Measurements from ENCODE around the gene LRRC19. TPM values are rescaled to one million over a fixed set of nuclear protein-coding genes. Genes with fewer than 3 reads are reported as not detected.

The LRRC19 gene
- total RNA-seq, 2 experiments from 2014 or later: not detected

DNA sequence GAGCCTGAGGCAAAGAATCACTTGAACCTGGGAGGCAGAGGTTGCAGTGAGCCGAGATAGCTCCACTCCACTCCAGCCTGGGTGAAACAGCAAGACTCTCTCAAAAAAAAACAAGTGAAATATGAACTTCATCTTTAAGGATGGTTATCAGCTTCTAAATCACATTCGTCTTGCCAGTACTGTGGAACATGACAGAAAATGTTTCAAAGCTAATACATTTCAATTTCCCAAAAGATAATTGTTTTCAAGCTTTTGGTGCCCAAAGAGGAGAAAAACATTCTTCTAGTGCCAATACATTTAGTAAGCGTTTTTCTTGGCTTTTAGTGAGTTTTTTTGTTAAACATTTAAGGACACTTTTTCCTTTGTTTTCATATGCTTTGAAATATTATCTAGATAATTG, 53.7 kb downstream of the LRRC19 start:
- ChIA-PET POLR2A (interaction anchor here (0.6 kb wide), 1 partner anchor 412 kb away, joined by 8 read pairs; no protein-coding TSS in a partner anchor), CTCF (interaction anchor here (1.5 kb wide), 1 partner anchor 24 kb away, joined by 3 read pairs; no protein-coding TSS in a partner anchor)
- Mint-ChIP-seq H3K27ac (no peak overlapping the region), H3K9me3 (no peaks in the 10 kb centered on the region), H3K4me3 (no peak overlapping the region), H3K27me3 (no peaks in the 10 kb centered on the region), H3K4me1 (peaks cover 36% of the 10 kb centered on the region), H3K36me3 (ENCODE audit: low read depth) (no peaks in the 10 kb centered on the region)
- no peak for DNase-seq

DNA sequence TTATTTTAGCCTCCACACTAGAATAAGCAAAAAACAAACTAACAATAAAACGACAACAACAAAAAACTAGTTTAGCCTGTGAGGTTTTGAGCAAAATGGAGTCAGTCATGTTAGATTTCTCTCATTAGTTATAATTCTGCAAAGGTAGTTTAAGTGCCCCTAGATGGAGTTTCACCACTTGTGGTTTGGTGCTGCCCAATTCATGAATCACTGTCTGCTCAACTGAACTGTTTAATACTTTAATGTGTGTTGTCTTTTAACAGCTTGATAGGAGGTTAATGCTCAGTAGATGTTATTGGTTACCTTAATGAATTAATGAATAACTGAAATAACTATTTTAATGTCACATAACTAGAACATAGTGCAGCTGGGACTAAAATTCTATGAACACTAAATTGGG, 55.0 kb downstream of the LRRC19 start:
- DNase-seq: no peak
- Mint-ChIP-seq H3K9me3 (no peaks in the 10 kb centered on the region), H3K4me3 (no peak overlapping the region), H3K36me3 (ENCODE audit: low read depth) (peaks cover 4% of the 10 kb centered on the region), H3K27me3 (no peaks in the 10 kb centered on the region), H3K27ac (no peak overlapping the region), H3K4me1 (peaks cover 33% of the 10 kb centered on the region)
- POLR2A ChIA-PET: no interaction called here
- CTCF ChIA-PET: no interaction called here

DNA sequence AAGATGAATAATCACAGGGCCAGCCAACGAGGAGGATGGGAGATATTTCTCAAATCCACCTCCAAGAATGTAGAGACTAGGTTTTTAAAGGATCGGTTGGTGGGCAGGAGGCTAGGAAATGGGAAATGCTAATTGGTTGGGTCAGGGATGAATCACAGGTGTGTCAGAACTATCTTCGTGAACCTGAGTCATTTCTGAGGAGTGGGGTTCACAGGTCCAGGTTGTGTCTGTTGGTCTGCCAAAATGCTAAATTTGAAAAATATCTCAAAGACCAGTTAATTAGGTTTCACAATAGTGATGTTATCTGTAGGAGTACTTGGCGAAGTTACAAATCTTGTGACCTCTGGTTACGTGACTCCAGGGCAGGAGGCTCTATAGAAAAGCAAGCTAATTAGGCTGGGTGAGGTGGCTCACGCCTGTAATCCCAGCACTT, 55.8 kb downstream of the LRRC19 start:
- CTCF ChIA-PET: interaction anchor here (0.9 kb wide), 1 partner anchor 14 kb away, joined by 3 read pairs; no protein-coding TSS in a partner anchor
- H3K27ac Mint-ChIP-seq: no peak overlapping the region
- no peak overlapping the region for H3K4me3 Mint-ChIP-seq
- H3K27me3 Mint-ChIP-seq: no peaks in the 10 kb centered on the region
- DNase-seq: no peak
- H3K9me3 Mint-ChIP-seq: no peaks in the 10 kb centered on the region
- POLR2A ChIA-PET: no interaction called here
- H3K36me3 Mint-ChIP-seq (ENCODE audit: low read depth): peaks cover 8% of the 10 kb centered on the region
- peaks cover 33% of the 10 kb centered on the region for H3K4me1 Mint-ChIP-seq

DNA sequence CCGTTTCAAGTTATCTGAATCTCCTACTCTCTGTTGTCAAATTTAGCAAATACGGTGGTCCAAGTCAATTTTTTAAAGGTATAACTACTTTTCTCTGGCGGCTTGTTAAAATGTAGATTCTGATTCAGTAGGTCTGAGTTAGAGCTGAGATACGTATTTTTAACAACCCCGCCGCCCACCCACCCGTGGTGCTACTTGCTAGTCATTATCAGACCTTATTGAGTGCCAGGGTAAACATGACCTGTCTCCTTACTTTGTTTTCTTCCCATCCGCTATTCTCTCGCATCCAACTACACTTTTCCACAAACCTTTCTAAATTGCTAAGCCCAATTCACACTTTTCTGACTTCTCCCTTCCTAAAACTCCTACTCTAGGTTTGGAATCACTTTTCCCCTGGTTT, 57.7 kb downstream of the LRRC19 start:
- H3K27ac Mint-ChIP-seq: peak overlapping the region; percentile 98
- DNase-seq: no peak

DNA sequence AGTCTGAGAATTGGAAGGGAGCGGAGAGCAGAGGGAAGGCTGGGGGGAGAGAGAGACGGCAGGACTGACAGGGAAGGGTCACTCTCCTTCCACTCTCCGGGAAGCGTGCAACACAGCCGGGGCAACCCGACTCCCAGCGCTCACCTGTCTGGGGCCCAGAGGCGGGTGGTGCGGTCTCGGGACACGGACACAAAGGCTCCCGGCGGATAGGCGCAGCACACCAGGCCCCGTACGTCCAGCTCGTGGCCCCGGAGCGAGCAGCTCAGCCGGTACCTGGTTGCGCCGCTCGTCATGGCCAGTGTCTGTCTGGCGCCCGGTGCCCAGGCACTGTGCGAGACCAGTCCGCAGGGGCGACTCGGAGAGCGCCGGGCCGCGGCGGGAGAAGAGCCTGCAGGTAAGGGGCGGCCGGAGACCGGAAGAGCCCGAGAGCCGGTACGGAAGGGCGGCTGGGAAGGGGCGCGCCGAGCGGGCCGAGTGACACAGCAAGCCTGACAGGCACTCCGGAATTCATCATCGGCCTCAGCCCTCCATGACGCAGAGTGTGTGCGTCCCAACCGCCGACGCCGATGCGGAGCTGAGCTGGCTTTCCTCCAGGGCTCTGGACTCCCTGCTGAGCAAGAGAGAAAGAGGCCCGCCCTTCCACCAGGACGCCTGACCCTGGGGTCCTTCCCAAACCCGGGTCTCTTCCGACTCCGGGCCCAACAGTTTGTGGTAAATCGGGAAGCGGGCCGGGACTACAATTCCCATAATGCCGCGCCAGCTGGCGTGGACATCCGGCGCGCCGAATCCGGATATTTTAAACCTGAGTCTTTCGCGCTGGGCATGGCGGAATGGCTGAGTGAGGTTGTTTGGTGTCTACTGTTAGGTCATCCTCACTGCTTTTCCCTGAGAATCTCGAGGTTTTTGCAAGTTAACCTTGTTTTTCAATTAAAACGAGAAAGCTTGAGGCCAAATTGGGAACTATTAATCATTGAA, 58.4 kb downstream of the LRRC19 start, which contains the start of gene PLAA:
TSS of gene PLAA (minus strand) at position 490 of the 975 bp plus-strand sequence. CDS start at position 293, 197 bp downstream.
- H3K27me3 Mint-ChIP-seq: no peaks in the 10 kb centered on the region
- H3K4me3 Mint-ChIP-seq: peak within 1 kb of the TSS; percentile 84
- ChIA-PET CTCF (interaction anchor here (0.9 to 1.2 kb wide), 4 partner anchors 11 to 54 kb away, joined by 3 to 4 read pairs (median 3); partner anchors contain the start of gene CAAP1), POLR2A (interaction anchor here (0.5 to 2.5 kb wide), 2 partner anchors 9 to 612 kb away, joined by 3 to 9 read pairs; partner anchors contain the start of gene IFT74)
- H3K36me3 Mint-ChIP-seq (ENCODE audit: low read depth): peaks cover 28% of the 10 kb centered on the region
- peak within 1 kb of the TSS; percentile 98 for H3K27ac Mint-ChIP-seq
- H3K4me1 Mint-ChIP-seq: peaks cover 43% of the 10 kb centered on the region
- DNase-seq: peak; percentile 89
- no peaks in the 10 kb centered on the region for H3K9me3 Mint-ChIP-seq

More for the DNA sequence above, 57.7 kb downstream of the LRRC19 start:
- Mint-ChIP-seq H3K4me1 (peaks cover 39% of the 10 kb centered on the region), H3K27me3 (no peaks in the 10 kb centered on the region), H3K9me3 (no peaks in the 10 kb centered on the region), H3K4me3 (peak overlapping the region; percentile 84), H3K36me3 (ENCODE audit: low read depth) (peaks cover 25% of the 10 kb centered on the region)
- CTCF ChIA-PET: interaction anchor here (0.9 to 1.3 kb wide), 4 partner anchors 10 to 54 kb away, joined by 3 to 4 read pairs (median 3); partner anchors contain the start of gene CAAP1
- POLR2A ChIA-PET: interaction anchor here (2.5 kb wide), 1 partner anchor 8 kb away, joined by 9 read pairs; the partner anchor contains the start of gene IFT74

DNA sequence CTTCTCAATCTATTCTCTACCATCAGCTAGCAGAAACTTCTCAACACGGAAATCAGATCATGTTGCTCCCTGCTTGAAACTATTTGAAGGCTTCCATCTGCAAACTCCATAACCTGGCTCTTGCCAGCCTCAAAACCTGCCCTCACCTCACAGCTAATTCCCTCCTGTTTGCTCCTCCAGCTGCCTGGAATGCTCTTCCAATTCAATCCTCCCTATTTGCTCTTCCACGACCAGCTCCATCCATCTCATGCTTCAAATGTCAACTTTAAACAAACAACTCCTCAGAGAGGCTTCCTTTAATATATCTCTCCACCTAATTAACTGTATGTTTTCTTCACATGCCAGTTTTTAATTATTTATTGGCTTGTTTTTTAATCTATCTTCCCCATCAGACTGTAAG, 59.9 kb downstream of the LRRC19 start:
- DNase-seq: no peak
- Mint-ChIP-seq H3K27me3 (no peaks in the 10 kb centered on the region), H3K4me1 (peaks cover 54% of the 10 kb centered on the region), H3K9me3 (no peaks in the 10 kb centered on the region), H3K4me3 (peak overlapping the region; percentile 84), H3K27ac (peak overlapping the region; percentile 98), H3K36me3 (ENCODE audit: low read depth) (peaks cover 37% of the 10 kb centered on the region)
- CTCF ChIA-PET: no interaction called here
- POLR2A ChIA-PET: interaction anchor here (2.5 kb wide), 1 partner anchor 10 kb away, joined by 9 read pairs; the partner anchor contains the start of gene IFT74

Other genes with a start within 250 kb of the LRRC19 start
- gene CAAP1, start 112.9 kb downstream of the LRRC19 start, total RNA-seq: 10 to 100 TPM; 15.1 to 16.3 TPM
- 10 to 100 TPM; 29.0 to 33.8 TPM for gene PLAA, start 58.4 kb downstream of the LRRC19 start, total RNA-seq
- gene IFT74, start 49.3 kb downstream of the LRRC19 start, total RNA-seq: 1 to 10 TPM; 7.2 to 7.7 TPM
- not detected for gene TEK, start 103.6 kb upstream of the LRRC19 start, total RNA-seq